H9 (cell line): ENCODE measurements around the gene TTC19. TPM values are rescaled to one million over a fixed set of nuclear protein-coding genes. Genes with fewer than 3 reads are reported as not detected.

Experiments
- DNase-seq: peaks from one replicate; pipeline ENCODE4 v3.0.0-alpha.2; 2017
- H2AFZ ChIP-seq: one replicate; pipeline ENCODE4 v1.6.1; 2013; ENCODE audit warnings: mild to moderate bottlenecking, low read length, control low read depth, moderate library complexity
- H2AK5ac ChIP-seq: 2 replicates; pipeline ENCODE4 v1.6.1; 2013; ENCODE audit warnings: low read length, control low read depth, mixed read lengths; ENCODE audit not compliant: insufficient read length
- H2BK120ac ChIP-seq: one replicate; pipeline ENCODE4 v1.6.1; 2013; ENCODE audit warnings: low read depth, mild to moderate bottlenecking, low read length, control low read depth, inconsistent platforms; ENCODE audit not compliant: poor library complexity, severe bottlenecking
- H2BK12ac ChIP-seq: 2 replicates; pipeline ENCODE4 v1.6.1; 2013; ENCODE audit warnings: low read length, control low read depth, mixed read lengths, low read depth; ENCODE audit not compliant: insufficient read length
- H2BK15ac ChIP-seq: 2 replicates; pipeline ENCODE4 v1.6.1; 2013; ENCODE audit warnings: low read depth, low read length, control low read depth
- H2BK20ac ChIP-seq: one replicate; pipeline ENCODE4 v1.6.1; 2013; ENCODE audit warnings: low read depth, mild to moderate bottlenecking, low read length, control low read depth, inconsistent platforms; ENCODE audit not compliant: poor library complexity, severe bottlenecking
- H2BK5ac ChIP-seq: 2 replicates; pipeline ENCODE4 v1.6.1; 2013; ENCODE audit warnings: low read length, control low read depth, mixed read lengths; ENCODE audit not compliant: insufficient read length
- H3K14ac ChIP-seq: 2 replicates; pipeline ENCODE4 v1.6.1; 2013; ENCODE audit warnings: low read length, control low read depth; ENCODE audit not compliant: insufficient read depth
- H3K18ac ChIP-seq: 2 replicates; pipeline ENCODE4 v1.6.1; 2013; ENCODE audit warnings: low read depth, mild to moderate bottlenecking, mixed read lengths, low read length, control low read depth; ENCODE audit not compliant: insufficient read length
- H3K23ac ChIP-seq: 2 replicates; pipeline ENCODE4 v1.6.1; 2013; ENCODE audit warnings: low read length, control low read depth, mixed read lengths, low read depth; ENCODE audit not compliant: insufficient read length
- H3K23me2 ChIP-seq: 2 replicates; pipeline ENCODE4 v1.6.1; 2013; ENCODE audit warnings: low read depth, mild to moderate bottlenecking, mixed read lengths, low read length, control low read depth; ENCODE audit not compliant: insufficient read length, poor library complexity, severe bottlenecking
- H3K27ac ChIP-seq: 2 replicates; pipeline ENCODE4 v1.5.1; 2013; ENCODE audit warnings: low read length, control low read depth, mixed read lengths, low read depth; ENCODE audit not compliant: insufficient read length
- H3K27me3 ChIP-seq: 2 replicates; pipeline ENCODE4 v1.6.1; 2013; ENCODE audit warnings: low read length, control low read depth, inconsistent platforms; ENCODE audit not compliant: insufficient read depth
- H3K4ac ChIP-seq: 2 replicates; pipeline ENCODE4 v1.6.1; 2013; ENCODE audit warnings: low read depth, mild to moderate bottlenecking, control low read depth, inconsistent platforms, low read length, moderate library complexity
- H3K4me1 ChIP-seq: 2 replicates; pipeline ENCODE4 v1.6.1; 2013; ENCODE audit warnings: low read length, control low read depth, inconsistent platforms; ENCODE audit not compliant: insufficient read depth
- H3K4me2 ChIP-seq: 2 replicates; pipeline ENCODE4 v1.6.1; 2013; ENCODE audit warnings: low read length, control low read depth, mixed read lengths; ENCODE audit not compliant: insufficient read length, insufficient read depth
- H3K56ac ChIP-seq: 2 replicates; pipeline ENCODE4 v1.6.1; 2013; ENCODE audit warnings: low read depth, mild to moderate bottlenecking, mixed read lengths, low read length, control low read depth; ENCODE audit not compliant: insufficient read length
- H3K79me1 ChIP-seq: 2 replicates; pipeline ENCODE4 v1.6.1; 2013; ENCODE audit warnings: low read depth, mild to moderate bottlenecking, moderate library complexity, low read length, control low read depth, inconsistent platforms; ENCODE audit not compliant: insufficient read depth, poor library complexity, severe bottlenecking
- H3K79me2 ChIP-seq: 2 replicates; pipeline ENCODE4 v1.6.1; 2013; ENCODE audit warnings: low read length, control low read depth, inconsistent platforms; ENCODE audit not compliant: insufficient read depth
- H3K9ac ChIP-seq: 2 replicates; pipeline ENCODE4 v1.6.1; 2013; ENCODE audit warnings: low read length, control low read depth, mixed read lengths; ENCODE audit not compliant: insufficient read length; ENCODE audit errors: extremely low read depth
- H3K9me3 ChIP-seq: one replicate; pipeline ENCODE4 v1.6.1; 2013; ENCODE audit warnings: low read depth, low read length, inconsistent platforms; ENCODE audit not compliant: control insufficient read depth
- H3T11ph ChIP-seq: one replicate; pipeline ENCODE4 v1.6.1; 2013; ENCODE audit warnings: mild to moderate bottlenecking, low read length, control low read depth, inconsistent platforms
- H4K20me1 ChIP-seq: one replicate; pipeline ENCODE4 v1.6.1; 2013; ENCODE audit not compliant: control insufficient read depth, insufficient read length, insufficient read depth
- H4K5ac ChIP-seq: 2 replicates; pipeline ENCODE4 v1.6.1; 2013; ENCODE audit warnings: low read depth, mild to moderate bottlenecking, mixed read lengths, low read length, control low read depth; ENCODE audit not compliant: insufficient read length
- H4K8ac ChIP-seq: replicated peaks from 2 replicates; pipeline ENCODE4 v1.6.1; 2013; ENCODE audit warnings: low read length, control low read depth, mixed read lengths, low read depth; ENCODE audit not compliant: insufficient read length
- H4K91ac ChIP-seq: 2 replicates; pipeline ENCODE4 v1.6.1; 2013; ENCODE audit warnings: low read depth, mild to moderate bottlenecking, moderate library complexity, mixed read lengths, low read length, control low read depth; ENCODE audit not compliant: insufficient read length
- H3K27ac Mint-ChIP-seq, 3 experiments: 2 replicates in 2 of 3; 3 replicates in 1 of 3; pipeline ENCODE4 v1.8.0; 2020 to 2021; ENCODE audit warnings: mixed read lengths in 3 of 3, mild to moderate bottlenecking in 1 of 3, moderate library complexity in 1 of 3
- H3K27me3 Mint-ChIP-seq: 2 replicates; pipeline ENCODE4 v1.8.0; 2021; ENCODE audit warnings: low read depth, mild to moderate bottlenecking, moderate library complexity, mixed read lengths
- H3K36me3 Mint-ChIP-seq, 3 experiments: 2 replicates in 2 of 3; 3 replicates in 1 of 3; pipeline ENCODE4 v1.8.0; 2020 to 2021; ENCODE audit warnings: low read depth in 3 of 3, mixed read lengths in 3 of 3; ENCODE audit not compliant: insufficient read depth in 1 of 3
- H3K4me1 Mint-ChIP-seq, 2 experiments: 2 replicates each; pipeline ENCODE4 v1.8.0; 2020; ENCODE audit warnings: mixed read lengths in 2 of 2
- H3K4me3 Mint-ChIP-seq, 2 experiments: 2 replicates in 1 of 2; 3 replicates in 1 of 2; pipeline ENCODE4 v1.8.0; 2020 to 2021; ENCODE audit warnings: mild to moderate bottlenecking in 2 of 2, mixed read lengths in 2 of 2, moderate library complexity in 1 of 2
- H3K9me3 Mint-ChIP-seq, 2 experiments: 2 replicates in 1 of 2; 3 replicates in 1 of 2; pipeline ENCODE4 v1.8.0; 2020; ENCODE audit warnings: mild to moderate bottlenecking in 2 of 2, mixed read lengths in 2 of 2, moderate library complexity in 1 of 2
- WGBS: extraction: QIAGEN DNeasy Blood & Tissue Kit; methylation state at CpG from one replicate; pipeline ENCODE4 v1.1.7; 2013; ENCODE audit warnings: missing lambda C conversion rate, low lambda C conversion rate, mixed read lengths; ENCODE audit not compliant: insufficient read length; ENCODE audit errors: extremely low coverage; 5-methylcytosine and 5-hydroxymethylcytosine counted together
- total RNA-seq: library from RNA; stranded (reverse); gene quantifications from 2 replicates; pipeline ENCODE4 v1.2.1, GENCODE V29; 2021
- TF ChIP-seq, protein P1 (sequence below): fragments of 200-600 bp; sonication (generic); conservative IDR thresholded peaks from 3 replicates; pipeline ENCODE4 v1.8.0; 2021; ENCODE audit warnings: antibody characterized with exemption, mild to moderate bottlenecking

Gene TTC19
- total RNA-seq, 1 experiment from 2014 or later: 64.3 TPM

GRCh38 chr17:15958484-15958854, 41.2 kb upstream of the TTC19 start:
- Mint-ChIP-seq H3K36me3 (peaks cover 0 to 2% (median 2%) of the 10 kb centered on the region in 3 experiments; a peak in 3 of 7 replicates), H3K4me3 (no peak overlapping the region), H3K9me3 (no peaks in the 10 kb centered on the region), H3K27ac (peak overlapping the region in 1 of 3 experiments; percentile 0; a peak in 2 of 7 replicates), H3K27me3 (no peaks in the 10 kb centered on the region; the same call in none of the 2 replicates), H3K4me1 (peaks cover 17 to 23% of the 10 kb centered on the region in 2 experiments)
- H2AK5ac ChIP-seq: no peak overlapping the region
- no peak overlapping the region for H3K4ac ChIP-seq
- H2BK12ac ChIP-seq: no peak overlapping the region
- TF ChIP-seq, protein P1, sequence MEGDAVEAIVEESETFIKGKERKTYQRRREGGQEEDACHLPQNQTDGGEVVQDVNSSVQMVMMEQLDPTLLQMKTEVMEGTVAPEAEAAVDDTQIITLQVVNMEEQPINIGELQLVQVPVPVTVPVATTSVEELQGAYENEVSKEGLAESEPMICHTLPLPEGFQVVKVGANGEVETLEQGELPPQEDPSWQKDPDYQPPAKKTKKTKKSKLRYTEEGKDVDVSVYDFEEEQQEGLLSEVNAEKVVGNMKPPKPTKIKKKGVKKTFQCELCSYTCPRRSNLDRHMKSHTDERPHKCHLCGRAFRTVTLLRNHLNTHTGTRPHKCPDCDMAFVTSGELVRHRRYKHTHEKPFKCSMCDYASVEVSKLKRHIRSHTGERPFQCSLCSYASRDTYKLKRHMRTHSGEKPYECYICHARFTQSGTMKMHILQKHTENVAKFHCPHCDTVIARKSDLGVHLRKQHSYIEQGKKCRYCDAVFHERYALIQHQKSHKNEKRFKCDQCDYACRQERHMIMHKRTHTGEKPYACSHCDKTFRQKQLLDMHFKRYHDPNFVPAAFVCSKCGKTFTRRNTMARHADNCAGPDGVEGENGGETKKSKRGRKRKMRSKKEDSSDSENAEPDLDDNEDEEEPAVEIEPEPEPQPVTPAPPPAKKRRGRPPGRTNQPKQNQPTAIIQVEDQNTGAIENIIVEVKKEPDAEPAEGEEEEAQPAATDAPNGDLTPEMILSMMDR: no peak
- H2BK120ac ChIP-seq: no peak overlapping the region
- no peak overlapping the region for H2BK20ac ChIP-seq
- H3K27me3 ChIP-seq: no peaks in the 10 kb centered on the region
- H3K14ac ChIP-seq: no peak overlapping the region
- no peak overlapping the region for H3K56ac ChIP-seq
- no peak overlapping the region for H3K18ac ChIP-seq
- no peaks in the 10 kb centered on the region for H3K23me2 ChIP-seq
- no peak overlapping the region for H2BK15ac ChIP-seq
- H3K4me1 ChIP-seq: peaks cover 6% of the 10 kb centered on the region; the same call in 1 of the 2 replicates
- no peaks in the 10 kb centered on the region for H4K20me1 ChIP-seq
- no peak overlapping the region for H3K9ac ChIP-seq
- no peak overlapping the region for H4K5ac ChIP-seq
- H4K91ac ChIP-seq: no peak overlapping the region
- H3K9me3 ChIP-seq: no peaks in the 10 kb centered on the region
- H4K8ac ChIP-seq: no peak overlapping the region
- no peak overlapping the region for H3K4me2 ChIP-seq
- no peak overlapping the region for H3K23ac ChIP-seq
- H3K79me2 ChIP-seq: no peaks in the 10 kb centered on the region; the same call in 1 of the 2 replicates
- no peak overlapping the region for H2BK5ac ChIP-seq
- no peak overlapping the region for H3T11ph ChIP-seq
- no peak overlapping the region for H3K27ac ChIP-seq
- DNase-seq: no peak
- no peak overlapping the region for H2AFZ ChIP-seq
- no CpG with 5 or more reads among the region's 4 CpGs for WGBS
- no peaks in the 10 kb centered on the region for H3K79me1 ChIP-seq
